Left kidney (tissue), 2 donors: ENCODE results near the gene ANGPT4. TPM values are rescaled to one million over a fixed set of nuclear protein-coding genes. Genes with fewer than 3 reads are reported as not detected.

ENCODE experiments used
- DNase-seq: peaks from one replicate; pipeline ENCODE4 v3.0.0-alpha.2; 2013
- polyA plus RNA-seq: library from polyadenylated mRNA; unstranded; fragments of 120-200 nt; gene quantifications from one replicate; pipeline ENCODE4 v1.2.1, GENCODE V29; 2013; ENCODE audit not compliant: insufficient read length

ANGPT4 gene
- polyA plus RNA-seq, 1 donor: 0.22 TPM

DNA sequence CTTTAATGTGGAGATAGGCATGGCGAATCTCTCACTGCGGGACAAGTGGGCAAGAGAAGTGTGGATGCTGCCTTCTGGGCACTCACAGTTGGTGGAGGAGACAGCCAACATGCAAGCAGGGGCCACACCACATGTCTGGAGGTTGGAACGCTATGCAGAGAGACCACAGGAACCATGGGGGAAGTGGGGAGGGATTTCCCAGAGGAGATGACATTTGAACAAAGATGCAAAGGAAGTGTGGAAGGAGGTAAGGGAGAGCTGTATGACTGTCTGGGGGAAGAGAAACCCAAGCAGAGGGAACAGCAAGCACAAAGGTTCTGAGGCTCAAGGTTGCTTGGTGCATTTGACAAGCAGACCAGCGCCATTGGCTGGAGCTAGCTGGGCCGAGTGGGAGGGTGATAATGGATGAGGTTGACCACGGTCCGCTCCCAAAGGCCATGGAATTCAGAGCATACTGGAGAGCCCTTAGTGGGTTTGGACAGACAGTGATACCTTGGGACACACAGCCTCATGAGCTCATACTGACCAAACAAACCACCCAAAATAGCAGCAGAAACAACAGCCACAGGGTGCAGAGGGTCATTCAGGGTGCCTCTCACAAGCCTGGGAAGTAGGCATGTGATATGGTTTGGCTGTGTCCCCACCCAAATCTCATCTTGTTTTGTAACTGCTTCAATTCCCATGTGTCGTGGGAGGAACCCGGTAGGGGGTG, 90.3 kb downstream of the ANGPT4 start:
- no peak for DNase-seq

DNA sequence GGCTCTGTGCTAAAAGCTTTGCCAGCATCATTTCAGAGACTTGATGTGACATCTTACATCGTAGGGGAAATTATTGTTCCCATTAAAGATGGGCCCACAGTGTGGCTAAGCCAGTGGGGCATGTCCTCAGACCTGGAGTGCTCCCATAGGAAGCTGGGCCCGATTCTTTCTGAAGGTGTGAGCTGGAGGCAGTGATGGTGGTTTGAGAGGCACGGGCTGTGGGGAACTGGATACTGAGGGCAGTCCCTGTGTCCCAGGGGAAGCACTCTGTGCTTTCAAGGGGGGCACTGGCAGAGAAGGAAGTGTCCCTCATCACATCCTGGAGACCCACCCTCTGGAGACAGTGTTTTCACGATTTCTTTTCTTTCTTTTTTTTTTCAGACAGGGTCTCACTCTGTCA, 91.2 kb downstream of the ANGPT4 start:
- no peak for DNase-seq

DNA sequence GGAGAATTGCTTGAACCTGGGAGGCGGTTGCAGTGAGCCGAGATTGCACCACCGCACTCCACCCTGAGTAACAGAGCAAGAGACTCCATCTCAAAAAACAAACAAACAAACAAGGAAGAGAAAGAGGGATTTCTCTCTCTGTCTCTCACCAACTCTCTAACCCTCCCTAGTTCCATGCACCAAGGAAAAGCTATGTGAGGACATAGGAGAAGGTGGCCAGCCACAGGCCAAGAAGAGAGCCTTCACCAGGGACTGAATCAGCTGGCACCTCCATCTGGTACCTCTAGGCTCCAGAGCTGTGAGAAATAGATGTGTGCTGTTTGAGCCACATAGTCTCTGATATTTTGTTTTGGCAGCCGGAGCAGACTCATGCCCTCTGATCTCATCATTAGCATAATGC, 91.6 kb downstream of the ANGPT4 start:
- no peak for DNase-seq

DNA sequence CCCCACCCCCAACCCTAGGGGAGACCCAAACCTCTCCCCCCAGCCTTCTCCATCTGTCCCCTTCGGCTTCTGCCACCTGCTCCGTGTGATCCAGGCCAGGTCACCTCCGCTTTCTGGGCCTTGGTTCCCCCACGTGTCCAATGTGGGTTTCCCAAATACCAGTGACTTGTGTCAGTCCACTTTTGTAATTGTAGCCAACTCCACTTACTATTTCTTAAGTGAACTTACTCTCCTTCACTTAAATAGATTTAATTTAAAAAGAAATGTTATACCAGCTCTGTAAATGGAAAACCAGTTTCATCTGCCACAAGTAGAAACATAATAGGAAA, 92.6 kb downstream of the ANGPT4 start:
- no peak for DNase-seq

DNA sequence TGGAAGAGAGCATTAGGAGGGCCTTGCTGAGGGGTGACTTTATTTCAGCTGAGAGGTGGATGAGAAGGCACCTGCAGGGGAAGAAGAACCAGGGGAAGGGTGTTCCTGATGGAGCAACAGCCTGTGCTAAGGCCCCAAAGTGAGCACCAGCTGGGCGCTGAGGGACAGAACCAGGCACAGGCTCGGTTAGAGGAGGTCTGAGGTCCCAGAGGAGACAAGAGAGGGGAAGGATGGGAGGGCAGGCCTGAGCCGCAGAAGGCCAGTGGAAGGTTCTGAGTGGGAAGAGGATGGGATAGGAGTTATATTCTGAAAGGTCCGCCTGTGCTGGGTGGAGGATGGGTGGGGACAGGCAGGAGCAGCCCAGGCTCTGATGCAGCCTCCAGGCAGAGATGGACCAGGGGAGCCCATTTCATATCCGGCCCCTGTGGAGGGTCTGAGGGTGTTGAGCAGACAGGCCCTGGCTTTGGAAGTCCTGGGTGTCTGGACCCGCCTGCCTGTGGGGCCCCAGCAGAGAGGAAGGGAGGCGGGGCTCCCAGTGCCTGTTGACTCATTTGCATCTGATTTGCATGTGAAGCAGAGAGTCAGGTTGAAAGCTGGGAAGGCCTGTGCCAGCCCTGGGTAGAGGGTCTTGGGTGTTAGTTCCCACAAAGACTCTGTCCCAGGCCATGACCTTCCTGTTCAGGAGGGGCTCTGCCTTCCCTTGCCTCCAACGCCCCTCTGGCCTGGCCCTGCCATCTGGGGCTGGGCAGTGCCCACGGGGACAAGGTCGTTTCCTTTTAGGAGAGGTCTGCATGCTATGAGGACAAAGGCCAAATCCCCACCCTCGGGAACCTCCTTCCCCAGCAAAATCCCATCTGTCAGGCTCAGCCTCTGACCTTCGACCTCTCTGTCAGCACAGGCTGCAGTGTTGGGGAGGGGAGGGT, 93.2 kb downstream of the ANGPT4 start:
- DNase-seq: no peak

- DNase-seq: no peak
These were observed 94.4 kb downstream of the ANGPT4 start for GRCh38 chr20:821731-822065.

DNA sequence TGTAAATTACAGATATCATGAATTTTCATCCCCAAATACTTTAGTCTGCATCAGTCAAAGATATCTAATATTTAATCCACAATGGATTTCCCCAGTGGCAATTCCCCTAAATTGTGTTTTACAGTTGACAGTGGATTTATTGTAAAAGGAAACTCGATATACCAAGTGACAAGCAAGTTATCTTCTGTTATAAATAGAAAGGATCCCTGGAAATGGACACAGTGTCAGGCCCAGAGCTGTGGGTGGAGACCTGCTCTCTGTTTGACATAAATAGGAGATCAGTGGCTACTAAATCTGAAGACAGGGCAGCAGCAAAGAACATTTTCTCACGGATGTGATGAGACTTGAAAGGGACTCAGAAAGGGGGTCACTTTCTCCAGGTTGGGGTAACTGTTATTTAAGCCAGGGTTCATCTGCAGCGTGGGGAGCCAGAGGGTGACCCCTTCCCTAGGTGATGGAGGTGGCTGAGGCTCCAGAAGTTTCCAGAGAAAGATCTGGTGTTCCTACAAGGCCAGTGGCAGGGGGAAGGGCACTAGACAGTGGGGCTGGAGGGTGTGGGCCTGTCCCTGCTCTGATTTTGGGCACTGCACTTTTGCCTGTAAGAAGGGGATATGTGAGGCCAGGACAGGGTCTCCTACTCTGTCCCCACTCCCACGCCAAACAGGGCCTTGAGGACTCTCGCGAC, 94.9 kb downstream of the ANGPT4 start:
- DNase-seq: no peak

- no peak for DNase-seq
These were observed 95.7 kb downstream of the ANGPT4 start for GRCh38 chr20:820323-820953.

Other genes with a start within 250 kb of the ANGPT4 start
- gene SCRT2, start 240.5 kb downstream of the ANGPT4 start, polyA plus RNA-seq: not detected
- 4.0 TPM for gene SLC52A3, start 147.8 kb downstream of the ANGPT4 start, polyA plus RNA-seq
- 7.6 TPM for gene FAM110A, start 82.6 kb downstream of the ANGPT4 start, polyA plus RNA-seq
- gene RSPO4, start 86.0 kb upstream of the ANGPT4 start, polyA plus RNA-seq: 2.3 TPM
- gene PSMF1, start 202.3 kb upstream of the ANGPT4 start, polyA plus RNA-seq: 111 TPM